Liver (tissue), 9 donors: Measurements from ENCODE around the gene URM1. TPM values are rescaled to one million over a fixed set of nuclear protein-coding genes. Genes with fewer than 3 reads are reported as not detected.

ENCODE experiments used
- DNase-seq: peaks from one replicate; pipeline ENCODE4 v3.0.0-alpha.2; 2017; ENCODE audit warnings: low spot score
- H3K27ac ChIP-seq, 2 donors: one replicate each; pipeline ENCODE4 v1.7.0; 2013; ENCODE audit warnings: inconsistent platforms in 2 of 2, low read length in 2 of 2, control low read depth in 1 of 2, low read depth in 1 of 2, mild to moderate bottlenecking in 1 of 2
- H3K27me3 ChIP-seq, 4 donors: one replicate each; pipeline versions ENCODE4 v1.6.1 to v1.7.0; 2013; ENCODE audit warnings: low read length in 3 of 4, inconsistent platforms in 1 of 4, mild to moderate bottlenecking in 1 of 4, moderate library complexity in 1 of 4; ENCODE audit not compliant: control insufficient read depth in 4 of 4, insufficient read depth in 4 of 4
- H3K36me3 ChIP-seq, 4 donors: one replicate each; pipeline versions ENCODE4 v1.6.1 to v1.7.0; 2013; ENCODE audit warnings: low read length in 3 of 4, mild to moderate bottlenecking in 3 of 4, low read depth in 1 of 4, moderate library complexity in 1 of 4; ENCODE audit not compliant: control insufficient read depth in 4 of 4, insufficient read depth in 3 of 4
- H3K4me1 ChIP-seq, 4 donors: one replicate each; pipeline versions ENCODE4 v1.6.1 to v1.7.0; 2013; ENCODE audit warnings: low read length in 3 of 4, mild to moderate bottlenecking in 3 of 4, moderate library complexity in 1 of 4; ENCODE audit not compliant: control insufficient read depth in 4 of 4, insufficient read depth in 4 of 4
- H3K4me3 ChIP-seq, 3 donors: one replicate each; pipeline versions ENCODE4 v1.6.1 to v1.7.0; 2013; ENCODE audit warnings: low read length in 3 of 3, control low read depth in 1 of 3, low read depth in 1 of 3, mild to moderate bottlenecking in 1 of 3
- H3K9ac ChIP-seq, 2 donors: one replicate each; pipeline ENCODE4 v1.7.0; 2013; ENCODE audit warnings: low read length in 2 of 2, mild to moderate bottlenecking in 2 of 2, moderate library complexity in 2 of 2, control low read depth in 1 of 2, low read depth in 1 of 2
- H3K9me3 ChIP-seq, 4 donors: one replicate each; pipeline versions ENCODE4 v1.6.1 to v1.7.0; 2013; ENCODE audit warnings: low read length in 3 of 4; ENCODE audit not compliant: control insufficient read depth in 4 of 4
- EGR1 ChIP-seq, 2 donors: IDR thresholded peaks; 2 replicates each; pipeline ENCODE4 v1.6.1; 2016 to 2018; ENCODE audit warnings: antibody characterized with exemption in 2 of 2, low read depth in 2 of 2
- FOXA1 ChIP-seq: IDR thresholded peaks from 2 replicates; pipeline ENCODE4 v1.6.1; 2016; ENCODE audit warnings: antibody characterized with exemption
- FOXA2 ChIP-seq: IDR thresholded peaks from 2 replicates; pipeline ENCODE4 v1.6.1; 2016; ENCODE audit warnings: antibody characterized with exemption
- GABPA ChIP-seq, 2 donors: IDR thresholded peaks in 1 of 2; conservative IDR thresholded peaks in 1 of 2; 2 replicates each; pipeline ENCODE4 v1.6.1; 2016; ENCODE audit warnings: antibody characterized with exemption in 2 of 2, mild to moderate bottlenecking in 1 of 2, moderate library complexity in 1 of 2
- HNF4A ChIP-seq, 2 donors: conservative IDR thresholded peaks; 2 replicates each; pipeline ENCODE4 v1.6.1; 2016; ENCODE audit warnings: antibody characterized with exemption in 2 of 2, mild to moderate bottlenecking in 2 of 2
- HNF4G ChIP-seq: IDR thresholded peaks from 2 replicates; pipeline ENCODE4 v1.6.1; 2016; ENCODE audit warnings: antibody characterized with exemption
- JUND ChIP-seq, 2 donors: IDR thresholded peaks; 2 replicates each; pipeline ENCODE4 v1.6.1; 2016; ENCODE audit warnings: antibody characterized with exemption in 2 of 2
- MAX ChIP-seq: IDR thresholded peaks from 2 replicates; pipeline ENCODE4 v1.6.1; 2016; ENCODE audit warnings: antibody characterized with exemption
- NR2F2 ChIP-seq: IDR thresholded peaks from 2 replicates; pipeline ENCODE4 v1.6.1; 2016; ENCODE audit warnings: antibody characterized with exemption
- RAD21 ChIP-seq, 2 donors: IDR thresholded peaks; 2 replicates each; pipeline ENCODE4 v1.6.1; 2016; ENCODE audit warnings: antibody characterized with exemption in 2 of 2, mild to moderate bottlenecking in 2 of 2
- RXRA ChIP-seq, 2 donors: IDR thresholded peaks; 2 replicates each; pipeline ENCODE4 v1.6.1; 2017 to 2018; ENCODE audit warnings: antibody characterized with exemption in 2 of 2, mild to moderate bottlenecking in 1 of 2
- SP1 ChIP-seq: IDR thresholded peaks from 2 replicates; pipeline ENCODE4 v1.6.1; 2018; ENCODE audit warnings: antibody characterized with exemption, mild to moderate bottlenecking
- TAF1 ChIP-seq: conservative IDR thresholded peaks from 2 replicates; pipeline ENCODE4 v1.6.1; 2016; ENCODE audit warnings: antibody characterized with exemption, mild to moderate bottlenecking
- YY1 ChIP-seq: IDR thresholded peaks from 2 replicates; pipeline ENCODE4 v1.6.1; 2016; ENCODE audit warnings: antibody characterized with exemption, mild to moderate bottlenecking
- ZBTB33 ChIP-seq: IDR thresholded peaks from 2 replicates; pipeline ENCODE4 v1.6.1; 2016; ENCODE audit warnings: antibody characterized with exemption
- WGBS: extraction: QIAGEN DNeasy Blood & Tissue Kit; methylation state at CpG from one replicate; pipeline ENCODE4 v1.1.7; 2013; 5-methylcytosine and 5-hydroxymethylcytosine counted together
- polyA plus RNA-seq, 2 donors: library from polyadenylated mRNA; stranded (reverse) in 1 of 2; unstranded in 1 of 2; fragments of 200-250 nt in 1 of 2; fragments of >200 nt in 1 of 2; fragmentation: Nextera tagmentation in 1 of 2; extraction: Ambion mirVana in 1 of 2; gene quantifications; one replicate each; pipeline versions ENCODE4 v1.2.1 to v1.2.3, GENCODE V29; 2013 to 2015
- total RNA-seq, 2 donors: library from RNA; depleted of rRNA; stranded (reverse); fragments of >200 nt; gene quantifications; one replicate each; pipeline ENCODE4 v1.2.3, GENCODE V29; 2014
- TF ChIP-seq, protein P1 (sequence below): IDR thresholded peaks from 2 replicates; pipeline ENCODE4 v1.6.1; 2016; ENCODE audit warnings: antibody characterized with exemption, mild to moderate bottlenecking
- TF ChIP-seq, protein P2 (sequence below): fragments of 150-350 bp; IDR thresholded peaks from 2 replicates; pipeline ENCODE4 v1.5.1; 2017; ENCODE audit warnings: improper control_type of control experiment, low read depth, low read length; ENCODE audit not compliant: missing input control
- TF ChIP-seq, protein P3 (sequence below): IDR thresholded peaks from 2 replicates; pipeline ENCODE4 v1.6.1; 2016; ENCODE audit warnings: antibody characterized with exemption
- donor health status: healthy.
- donor health status: healthy.
- donor health status: healthy.
- donor health status: healthy.
- donor health status: healthy.

Gene URM1
- total and polyA plus RNA-seq, 4 donors = 12.1 to 35.0 (median 19.5) TPM

DNA sequence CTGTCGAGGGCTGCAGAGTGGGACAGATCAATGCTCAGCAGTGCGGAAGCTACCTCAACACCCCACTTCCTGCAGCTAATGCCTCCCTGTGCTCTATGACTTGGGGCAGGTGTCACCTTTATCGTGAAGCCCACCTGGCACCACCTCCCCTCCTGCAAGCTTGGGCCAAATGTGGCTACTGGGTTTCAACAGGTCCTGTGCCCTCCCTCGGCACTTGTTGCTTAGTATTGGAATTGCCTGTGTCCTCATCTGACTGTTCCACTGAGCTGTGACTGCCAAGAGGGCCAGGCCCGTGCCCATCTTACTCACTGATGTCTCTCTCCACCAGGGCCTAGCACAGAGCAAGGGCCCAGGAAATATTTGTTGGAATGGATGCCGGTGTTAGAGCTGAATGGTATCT lies 21.4 kb upstream of the URM1 start:
- H3K4me1 ChIP-seq = no peaks in the 10 kb centered on the region
- no peaks in the 10 kb centered on the region for H3K27me3 ChIP-seq
- DNase-seq = no peak
- TF ChIP-seq, protein P1, sequence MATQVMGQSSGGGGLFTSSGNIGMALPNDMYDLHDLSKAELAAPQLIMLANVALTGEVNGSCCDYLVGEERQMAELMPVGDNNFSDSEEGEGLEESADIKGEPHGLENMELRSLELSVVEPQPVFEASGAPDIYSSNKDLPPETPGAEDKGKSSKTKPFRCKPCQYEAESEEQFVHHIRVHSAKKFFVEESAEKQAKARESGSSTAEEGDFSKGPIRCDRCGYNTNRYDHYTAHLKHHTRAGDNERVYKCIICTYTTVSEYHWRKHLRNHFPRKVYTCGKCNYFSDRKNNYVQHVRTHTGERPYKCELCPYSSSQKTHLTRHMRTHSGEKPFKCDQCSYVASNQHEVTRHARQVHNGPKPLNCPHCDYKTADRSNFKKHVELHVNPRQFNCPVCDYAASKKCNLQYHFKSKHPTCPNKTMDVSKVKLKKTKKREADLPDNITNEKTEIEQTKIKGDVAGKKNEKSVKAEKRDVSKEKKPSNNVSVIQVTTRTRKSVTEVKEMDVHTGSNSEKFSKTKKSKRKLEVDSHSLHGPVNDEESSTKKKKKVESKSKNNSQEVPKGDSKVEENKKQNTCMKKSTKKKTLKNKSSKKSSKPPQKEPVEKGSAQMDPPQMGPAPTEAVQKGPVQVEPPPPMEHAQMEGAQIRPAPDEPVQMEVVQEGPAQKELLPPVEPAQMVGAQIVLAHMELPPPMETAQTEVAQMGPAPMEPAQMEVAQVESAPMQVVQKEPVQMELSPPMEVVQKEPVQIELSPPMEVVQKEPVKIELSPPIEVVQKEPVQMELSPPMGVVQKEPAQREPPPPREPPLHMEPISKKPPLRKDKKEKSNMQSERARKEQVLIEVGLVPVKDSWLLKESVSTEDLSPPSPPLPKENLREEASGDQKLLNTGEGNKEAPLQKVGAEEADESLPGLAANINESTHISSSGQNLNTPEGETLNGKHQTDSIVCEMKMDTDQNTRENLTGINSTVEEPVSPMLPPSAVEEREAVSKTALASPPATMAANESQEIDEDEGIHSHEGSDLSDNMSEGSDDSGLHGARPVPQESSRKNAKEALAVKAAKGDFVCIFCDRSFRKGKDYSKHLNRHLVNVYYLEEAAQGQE = no peak
- TF ChIP-seq NR2F2 (no peak), GABPA (IDR thresholded peaks at IDR 0.05 in 1 of 2, conservative IDR thresholded peaks at IDR 0.05 in 1 of 2) (no peak)
- peaks cover 11 to 43% (median 21%) of the 10 kb centered on the region in 4 donors for H3K36me3 ChIP-seq
- no peaks in the 10 kb centered on the region for H3K9me3 ChIP-seq
- no peak overlapping the region for H3K4me3 ChIP-seq
- no peak overlapping the region for H3K27ac ChIP-seq
- H3K9ac ChIP-seq = no peak overlapping the region
- WGBS = 97% methylated on average over 6 of the region's 6 CpGs

DNA sequence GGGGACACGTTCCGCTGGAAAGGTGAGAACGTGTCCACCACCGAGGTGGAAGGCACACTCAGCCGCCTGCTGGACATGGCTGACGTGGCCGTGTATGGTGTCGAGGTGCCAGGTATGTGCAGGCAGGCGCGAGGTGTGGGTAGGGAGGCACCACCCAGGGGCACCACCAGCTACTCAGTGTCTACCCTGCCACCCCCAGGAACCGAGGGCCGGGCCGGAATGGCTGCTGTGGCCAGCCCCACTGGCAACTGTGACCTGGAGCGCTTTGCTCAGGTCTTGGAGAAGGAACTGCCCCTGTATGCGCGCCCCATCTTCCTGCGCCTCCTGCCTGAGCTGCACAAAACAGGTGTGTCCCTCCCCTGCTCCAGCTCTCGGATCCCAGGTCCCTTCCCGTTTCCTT lies 15.7 kb upstream of the URM1 start:
- Histone ChIP-seq H3K36me3 (peaks cover 0 to 22% (median 7%) of the 10 kb centered on the region in 4 donors), H3K9ac (no peak overlapping the region), H3K4me1 (peaks cover 0 to 8% (median 4%) of the 10 kb centered on the region in 4 donors), H3K4me3 (no peak overlapping the region), H3K9me3 (no peaks in the 10 kb centered on the region), H3K27ac (no peak overlapping the region), H3K27me3 (no peaks in the 10 kb centered on the region)
- no peak for TF ChIP-seq FOXA1
- TF ChIP-seq MAX = no peak
- TF ChIP-seq NR2F2 = no peak
- TF ChIP-seq RXRA (IDR thresholded peaks at IDR 0.05) = no peak
- no peak for TF ChIP-seq ZBTB33
- TF ChIP-seq EGR1 (IDR thresholded peaks at IDR 0.05; ENCODE audit: low read depth in 2 of 2) = no peak
- no peak for TF ChIP-seq RAD21 (IDR thresholded peaks at IDR 0.05)
- TF ChIP-seq GABPA (IDR thresholded peaks at IDR 0.05 in 1 of 2, conservative IDR thresholded peaks at IDR 0.05 in 1 of 2) = no peak
- no peak for TF ChIP-seq HNF4A (conservative IDR thresholded peaks at IDR 0.05)
- TF ChIP-seq TAF1 = no peak
- no peak for TF ChIP-seq FOXA2
- no peak for DNase-seq
- 96% methylated on average over 19 of the region's 19 CpGs for WGBS

DNA sequence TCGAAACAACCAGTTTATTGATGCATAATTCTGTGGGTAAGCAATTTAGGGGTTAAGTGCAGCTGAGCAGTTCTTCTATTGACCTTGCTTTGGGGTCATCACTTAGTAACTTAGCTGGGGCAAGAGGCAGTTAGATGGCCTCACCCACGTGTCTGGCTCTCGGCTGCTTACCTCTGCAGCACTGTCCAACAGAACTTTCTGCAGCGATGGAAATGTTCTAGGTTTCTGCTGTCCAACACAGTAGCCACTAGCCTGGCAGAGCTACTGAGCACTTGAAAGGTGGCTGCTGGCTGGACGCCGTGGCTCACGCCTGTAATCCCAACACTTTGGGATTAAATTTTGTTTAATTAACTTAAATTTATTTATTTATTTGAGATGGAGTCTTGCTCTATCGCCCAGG lies 13.1 kb upstream of the URM1 start:
- Histone ChIP-seq H3K4me3 (no peak overlapping the region), H3K9ac (no peak overlapping the region), H3K4me1 (peaks cover 3 to 20% (median 11%) of the 10 kb centered on the region in 4 donors), H3K27ac (no peak overlapping the region), H3K36me3 (peaks cover 0 to 15% (median 6%) of the 10 kb centered on the region in 4 donors), H3K9me3 (no peaks in the 10 kb centered on the region), H3K27me3 (no peaks in the 10 kb centered on the region)
- 52% methylated on average over 8 of the region's 8 CpGs for WGBS
- no peak for DNase-seq
- TF ChIP-seq JUND (IDR thresholded peaks at IDR 0.05) = no peak
- TF ChIP-seq FOXA1 = no peak
- no peak for TF ChIP-seq EGR1 (IDR thresholded peaks at IDR 0.05; ENCODE audit: low read depth in 2 of 2)
- TF ChIP-seq, protein P2, sequence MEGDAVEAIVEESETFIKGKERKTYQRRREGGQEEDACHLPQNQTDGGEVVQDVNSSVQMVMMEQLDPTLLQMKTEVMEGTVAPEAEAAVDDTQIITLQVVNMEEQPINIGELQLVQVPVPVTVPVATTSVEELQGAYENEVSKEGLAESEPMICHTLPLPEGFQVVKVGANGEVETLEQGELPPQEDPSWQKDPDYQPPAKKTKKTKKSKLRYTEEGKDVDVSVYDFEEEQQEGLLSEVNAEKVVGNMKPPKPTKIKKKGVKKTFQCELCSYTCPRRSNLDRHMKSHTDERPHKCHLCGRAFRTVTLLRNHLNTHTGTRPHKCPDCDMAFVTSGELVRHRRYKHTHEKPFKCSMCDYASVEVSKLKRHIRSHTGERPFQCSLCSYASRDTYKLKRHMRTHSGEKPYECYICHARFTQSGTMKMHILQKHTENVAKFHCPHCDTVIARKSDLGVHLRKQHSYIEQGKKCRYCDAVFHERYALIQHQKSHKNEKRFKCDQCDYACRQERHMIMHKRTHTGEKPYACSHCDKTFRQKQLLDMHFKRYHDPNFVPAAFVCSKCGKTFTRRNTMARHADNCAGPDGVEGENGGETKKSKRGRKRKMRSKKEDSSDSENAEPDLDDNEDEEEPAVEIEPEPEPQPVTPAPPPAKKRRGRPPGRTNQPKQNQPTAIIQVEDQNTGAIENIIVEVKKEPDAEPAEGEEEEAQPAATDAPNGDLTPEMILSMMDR = no peak
- no peak for TF ChIP-seq SP1
- TF ChIP-seq MAX = no peak
- TF ChIP-seq, protein P3, sequence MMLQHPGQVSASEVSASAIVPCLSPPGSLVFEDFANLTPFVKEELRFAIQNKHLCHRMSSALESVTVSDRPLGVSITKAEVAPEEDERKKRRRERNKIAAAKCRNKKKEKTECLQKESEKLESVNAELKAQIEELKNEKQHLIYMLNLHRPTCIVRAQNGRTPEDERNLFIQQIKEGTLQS = no peak
- no peak for TF ChIP-seq ZBTB33
- TF ChIP-seq RAD21 (IDR thresholded peaks at IDR 0.05) = no peak
- no peak for TF ChIP-seq TAF1
- no peak for TF ChIP-seq NR2F2
- no peak for TF ChIP-seq HNF4G
- TF ChIP-seq GABPA (IDR thresholded peaks at IDR 0.05 in 1 of 2, conservative IDR thresholded peaks at IDR 0.05 in 1 of 2) = no peak
- no peak for TF ChIP-seq RXRA (IDR thresholded peaks at IDR 0.05)
- TF ChIP-seq YY1 = no peak
